GM21737 (cell line): ENCODE measurements around the gene PAM.
A peak's percentile ranks its signal among the peaks of the same experiment; 100 is the strongest.
"Not testable (repeated sequence)": the region's sequence is repeated elsewhere in the genome, so short reads cannot be mapped to it uniquely, and the experiment has no call there.

Source experiments
- ATAC-seq: cut with Tn5 transposase; IDR thresholded peaks from one replicate; pipeline ENCODE4 v1.9.1; 2021; ENCODE audit warnings: mild to moderate bottlenecking, moderate library complexity; ENCODE audit not compliant: unreplicated experiment

The PAM gene

GRCh38 chr5:102981957-102982635 is 227.0 kb downstream of the PAM start:
- ATAC-seq, result no peak

GRCh38 chr5:102986074-102986473 is 231.0 kb downstream of the PAM start:
- no peak for ATAC-seq

- ATAC-seq, result no peak
These were observed 233.4 kb downstream of the PAM start for GRCh38 chr5:102988459-102988858.

- no peak for ATAC-seq
These were observed 236.7 kb downstream of the PAM start for GRCh38 chr5:102991802-102992201.

GRCh38 chr5:102996011-102996575 is 241.0 kb downstream of the PAM start:
- ATAC-seq, result no peak

- ATAC-seq, result no peak
These were observed 243.1 kb downstream of the PAM start for GRCh38 chr5:102998224-102998623.

- ATAC-seq, result no peak
These were observed 244.1 kb downstream of the PAM start for GRCh38 chr5:102999191-102999590.

- not testable (repeated sequence) for ATAC-seq
These were observed 244.5 kb downstream of the PAM start for GRCh38 chr5:102999621-103000020.

- no peak for ATAC-seq
These were observed 245.0 kb downstream of the PAM start for GRCh38 chr5:103000089-103000488.

- ATAC-seq, result no peak
These were observed 248.8 kb downstream of the PAM start for GRCh38 chr5:103003872-103004271.

GRCh38 chr5:103005276-103005675 is 250.2 kb downstream of the PAM start:
- ATAC-seq, result no peak

- no peak for ATAC-seq
These were observed 251.8 kb downstream of the PAM start for GRCh38 chr5:103006921-103007320.

GRCh38 chr5:103010168-103010567 is 255.1 kb downstream of the PAM start:
- ATAC-seq, result no peak

- no peak for ATAC-seq
These were observed 258.9 kb downstream of the PAM start for GRCh38 chr5:103013933-103014552.

- no peak for ATAC-seq
These were observed 259.9 kb downstream of the PAM start for GRCh38 chr5:103014983-103015382.

GRCh38 chr5:103016167-103016566 is 261.1 kb downstream of the PAM start:
- no peak for ATAC-seq

- ATAC-seq, result no peak
These were observed 264.7 kb downstream of the PAM start for GRCh38 chr5:103019804-103020203.

- ATAC-seq, result peak; percentile 90
These were observed 266.2 kb downstream of the PAM start for GRCh38 chr5:103021314-103021713.

- ATAC-seq, result no peak
These were observed 272.2 kb downstream of the PAM start for GRCh38 chr5:103027267-103027666.

GRCh38 chr5:103031607-103032006 is 276.5 kb downstream of the PAM start:
- ATAC-seq, result no peak

- ATAC-seq, result no peak
These were observed 278.6 kb downstream of the PAM start for GRCh38 chr5:103033696-103034095.

GRCh38 chr5:103034662-103035392 is 279.7 kb downstream of the PAM start:
- no peak for ATAC-seq
